GM21576 (cell line): ENCODE data around the gene HPSE.
"Not testable (repeated sequence)": the region's sequence is repeated elsewhere in the genome, so short reads cannot be mapped to it uniquely, and the experiment has no call there.

Experiments used
- ATAC-seq: cut with Tn5 transposase; IDR thresholded peaks from one replicate; pipeline ENCODE4 v1.9.1; 2021; ENCODE audit warnings: mild to moderate bottlenecking, moderate library complexity; ENCODE audit not compliant: unreplicated experiment

The HPSE gene

GRCh38 chr4:83335701-83336100 lies 1.1 kb upstream of the HPSE start:
- ATAC-seq = no peak

GRCh38 chr4:83331956-83332355 lies 2.7 kb downstream of the HPSE start:
- ATAC-seq = no peak

GRCh38 chr4:83329521-83330110 lies 5.0 kb downstream of the HPSE start:
- ATAC-seq = no peak

- no peak for ATAC-seq
These were observed 6.0 kb downstream of the HPSE start for GRCh38 chr4:83328521-83329187.

- ATAC-seq = no peak
These were observed 8.1 kb downstream of the HPSE start for GRCh38 chr4:83326546-83326945.

- ATAC-seq = not testable (repeated sequence)
These were observed 9.3 kb downstream of the HPSE start for GRCh38 chr4:83325306-83325705.

GRCh38 chr4:83323136-83323535 lies 11.5 kb downstream of the HPSE start:
- no peak for ATAC-seq

GRCh38 chr4:83320548-83320947 lies 14.1 kb downstream of the HPSE start:
- ATAC-seq = no peak

GRCh38 chr4:83318666-83319065 lies 16.0 kb downstream of the HPSE start:
- no peak for ATAC-seq

- ATAC-seq = no peak
These were observed 17.0 kb downstream of the HPSE start for GRCh38 chr4:83317671-83318070.

GRCh38 chr4:83316459-83317165 lies 18.0 kb downstream of the HPSE start:
- no peak for ATAC-seq

GRCh38 chr4:83315341-83315870 lies 19.2 kb downstream of the HPSE start:
- ATAC-seq = no peak

- no peak for ATAC-seq
These were observed 26.0 kb downstream of the HPSE start for GRCh38 chr4:83308672-83309071.

- no peak for ATAC-seq
These were observed 26.7 kb downstream of the HPSE start for GRCh38 chr4:83307920-83308319.

- ATAC-seq = no peak
These were observed 29.5 kb downstream of the HPSE start for GRCh38 chr4:83305187-83305586.

- no peak for ATAC-seq
These were observed 36.9 kb downstream of the HPSE start for GRCh38 chr4:83297548-83298260.

GRCh38 chr4:83293305-83294046 lies 41.2 kb downstream of the HPSE start:
- no peak for ATAC-seq

GRCh38 chr4:83290059-83290774 lies 44.4 kb downstream of the HPSE start:
- not testable (repeated sequence) for ATAC-seq

- ATAC-seq = not testable (repeated sequence)
These were observed 46.3 kb downstream of the HPSE start for GRCh38 chr4:83288381-83288780.

GRCh38 chr4:83285055-83285407 lies 49.6 kb downstream of the HPSE start:
- no peak for ATAC-seq
